K562 treated with DMSO at 1 percent for 24 hours (cell line): ENCODE measurements around the gene PP2D1. TPM values are rescaled to one million over a fixed set of nuclear protein-coding genes. Genes with fewer than 3 reads are reported as not detected.

Source experiments
- total RNA-seq: library from RNA; unstranded; fragments of 300-600 nt; gene quantifications from 2 replicates; pipeline ENCODE4 v1.2.3, GENCODE V29; 2022; ENCODE audit warnings: low read depth; ENCODE audit not compliant: insufficient read depth

PP2D1 gene, protein sequence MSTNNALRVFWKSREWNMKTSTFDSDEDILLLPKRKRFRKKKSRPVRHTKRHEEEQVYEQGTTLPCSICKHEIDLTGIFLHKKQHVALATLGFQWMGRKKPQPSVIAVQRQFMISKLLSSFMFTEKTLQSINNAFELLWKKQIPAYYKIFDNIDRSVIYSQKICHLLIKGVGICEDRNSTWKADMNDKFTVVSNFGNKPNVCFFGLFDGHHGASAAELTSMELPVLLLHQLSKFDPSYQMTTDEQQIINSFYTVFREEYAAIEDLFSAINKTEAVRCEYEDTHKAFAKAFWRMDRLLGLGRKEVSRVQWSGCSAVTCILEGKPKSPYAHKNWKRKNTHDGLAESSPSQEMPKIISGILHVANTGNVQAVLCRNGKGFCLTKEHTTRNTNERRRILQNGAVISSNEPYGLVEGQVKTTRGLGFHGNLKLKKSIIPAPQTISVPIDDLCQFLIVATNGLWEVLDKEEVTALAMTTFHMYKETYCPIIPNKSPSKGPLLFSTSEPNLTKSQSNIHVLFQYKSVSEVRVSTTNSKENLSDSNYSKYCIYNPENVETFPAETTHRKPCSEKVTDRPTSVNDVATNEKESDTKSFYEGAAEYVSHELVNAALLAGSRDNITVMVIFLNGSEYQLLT
- total RNA-seq = not detected in 2 replicates

DNA sequence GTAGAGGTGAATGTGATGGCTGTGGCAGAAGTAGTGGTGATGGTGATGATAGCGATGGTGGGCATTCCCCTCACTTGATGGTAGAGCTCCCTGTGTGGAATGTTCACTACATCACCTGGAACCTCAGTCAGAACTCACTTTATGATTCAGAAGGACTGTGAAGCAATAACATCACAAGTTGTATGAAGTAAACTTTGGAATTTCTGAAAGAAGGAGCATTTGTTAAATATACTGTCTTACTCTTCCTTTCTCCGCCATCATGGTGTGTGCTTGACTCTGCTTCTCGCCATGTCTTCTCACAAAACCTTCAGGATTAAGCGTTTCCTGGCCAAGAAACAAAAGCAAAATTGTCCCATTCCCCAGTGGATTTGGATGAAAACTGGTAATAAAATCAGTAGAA, at the start of gene PP2D1:
PP2D1 (minus strand) TSS at position 101 of the 400 bp plus-strand sequence. CDS start 192 bp downstream, outside the sequence.

DNA sequence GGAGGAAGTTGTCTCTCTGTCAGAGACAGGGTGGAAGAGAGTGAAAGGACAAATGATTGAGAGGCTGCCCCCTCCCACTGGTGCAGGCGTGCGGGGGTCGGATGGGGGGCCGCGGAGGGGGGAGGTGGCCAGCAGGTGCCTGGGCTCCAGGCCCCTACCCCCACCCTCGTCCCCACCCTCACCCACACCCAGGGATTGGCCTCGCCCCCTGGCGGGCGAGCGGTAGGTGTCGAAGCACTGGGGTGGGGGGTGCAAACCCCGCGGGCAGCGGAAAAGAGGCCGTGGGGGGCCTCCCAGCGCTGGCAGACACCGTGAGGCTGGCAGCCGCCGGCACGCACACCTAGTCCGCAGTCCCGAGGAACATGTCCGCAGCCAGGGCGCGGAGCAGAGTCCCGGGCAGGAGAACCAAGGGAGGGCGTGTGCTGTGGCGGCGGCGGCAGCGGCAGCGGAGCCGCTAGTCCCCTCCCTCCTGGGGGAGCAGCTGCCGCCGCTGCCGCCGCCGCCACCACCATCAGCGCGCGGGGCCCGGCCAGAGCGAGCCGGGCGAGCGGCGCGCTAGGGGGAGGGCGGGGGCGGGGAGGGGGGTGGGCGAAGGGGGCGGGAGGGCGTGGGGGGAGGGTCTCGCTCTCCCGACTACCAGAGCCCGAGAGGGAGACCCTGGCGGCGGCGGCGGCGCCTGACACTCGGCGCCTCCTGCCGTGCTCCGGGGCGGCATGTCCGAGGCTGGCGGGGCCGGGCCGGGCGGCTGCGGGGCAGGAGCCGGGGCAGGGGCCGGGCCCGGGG, 27.9 kb upstream of the PP2D1 start, which contains the start of gene KAT2B:
KAT2B (plus strand) TSS at position 682 of the 783 bp plus-strand sequence; CDS start at position 714, 32 bp downstream.

DNA sequence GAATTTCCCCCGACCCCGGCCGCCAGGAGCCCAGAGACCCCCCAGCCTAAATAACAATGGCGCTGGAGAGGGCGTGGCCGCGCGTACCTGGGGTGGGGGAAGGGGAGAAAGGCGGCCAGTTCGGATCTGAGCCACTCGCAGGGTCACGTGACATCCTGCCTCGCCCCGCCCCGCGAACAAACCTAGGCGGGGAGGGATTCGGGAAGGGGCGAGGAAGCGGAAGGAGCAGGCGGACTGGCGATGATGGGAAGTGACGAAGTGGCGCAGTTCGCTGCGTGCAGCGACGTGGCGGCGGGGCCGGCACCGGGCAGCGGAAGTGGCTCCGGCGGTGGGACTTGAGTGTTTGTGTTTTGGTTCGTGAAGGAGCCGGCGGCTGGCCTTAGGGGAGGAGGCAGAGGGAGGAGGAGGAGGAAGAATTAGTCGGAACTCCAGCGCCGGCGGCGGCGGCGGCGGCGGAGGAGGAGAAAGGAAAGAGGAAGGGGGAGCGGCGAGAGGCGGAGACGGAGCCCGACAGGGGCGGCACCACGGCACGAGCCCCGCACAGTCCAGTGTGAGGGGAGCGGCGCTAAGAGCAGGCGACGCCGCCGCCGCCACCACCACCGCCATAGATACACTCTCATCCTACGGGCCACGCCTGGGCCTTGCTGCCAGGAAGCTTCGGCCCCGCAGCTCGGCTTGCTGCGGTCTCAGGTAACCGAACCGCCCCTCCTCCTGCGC, 65.1 kb downstream of the PP2D1 start, which contains the start of gene RAB5A:
RAB5A (plus strand) TSS at position 266 of the 717 bp plus-strand sequence. CDS start 3,802 bp downstream, outside the sequence.

Other genes with a start within 250 kb of the PP2D1 start
- 1.4 and 3.5 TPM in 2 replicates for gene EFHB, start 78.0 kb downstream of the PP2D1 start, total RNA-seq
- 25.2 and 30.2 TPM in 2 replicates for gene RAB5A, start 65.2 kb downstream of the PP2D1 start, total RNA-seq
- gene KAT2B, start 28.2 kb upstream of the PP2D1 start, total RNA-seq = 12.4 and 13.5 TPM in 2 replicates
- 14.7 and 21.4 TPM in 2 replicates for gene SGO1, start 173.9 kb upstream of the PP2D1 start, total RNA-seq